Measurements from ENCODE around the gene TUB.

TUB gene

GRCh38 chr11:8045839-8046238, 35.2 kb upstream of the TUB start:
- H3K4me3 ChIP-seq (ENCODE audit: low read depth, low read length): no peak overlapping the region
- TF ChIP-seq, protein P1, sequence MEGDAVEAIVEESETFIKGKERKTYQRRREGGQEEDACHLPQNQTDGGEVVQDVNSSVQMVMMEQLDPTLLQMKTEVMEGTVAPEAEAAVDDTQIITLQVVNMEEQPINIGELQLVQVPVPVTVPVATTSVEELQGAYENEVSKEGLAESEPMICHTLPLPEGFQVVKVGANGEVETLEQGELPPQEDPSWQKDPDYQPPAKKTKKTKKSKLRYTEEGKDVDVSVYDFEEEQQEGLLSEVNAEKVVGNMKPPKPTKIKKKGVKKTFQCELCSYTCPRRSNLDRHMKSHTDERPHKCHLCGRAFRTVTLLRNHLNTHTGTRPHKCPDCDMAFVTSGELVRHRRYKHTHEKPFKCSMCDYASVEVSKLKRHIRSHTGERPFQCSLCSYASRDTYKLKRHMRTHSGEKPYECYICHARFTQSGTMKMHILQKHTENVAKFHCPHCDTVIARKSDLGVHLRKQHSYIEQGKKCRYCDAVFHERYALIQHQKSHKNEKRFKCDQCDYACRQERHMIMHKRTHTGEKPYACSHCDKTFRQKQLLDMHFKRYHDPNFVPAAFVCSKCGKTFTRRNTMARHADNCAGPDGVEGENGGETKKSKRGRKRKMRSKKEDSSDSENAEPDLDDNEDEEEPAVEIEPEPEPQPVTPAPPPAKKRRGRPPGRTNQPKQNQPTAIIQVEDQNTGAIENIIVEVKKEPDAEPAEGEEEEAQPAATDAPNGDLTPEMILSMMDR (IDR thresholded peaks at IDR 0.05; ENCODE audit: control insufficient read depth, extremely low read depth, insufficient read depth): no peak
- DNase-seq (ENCODE audit: low read depth): no peak

- H3K4me3 ChIP-seq (ENCODE audit: low read depth, low read length): no peak overlapping the region
- TF ChIP-seq, protein P1 (IDR thresholded peaks at IDR 0.05; ENCODE audit: control insufficient read depth, extremely low read depth, insufficient read depth): no peak
- no peak for DNase-seq (ENCODE audit: low read depth)
These were observed 33.6 kb upstream of the TUB start for GRCh38 chr11:8047382-8047781.

- TF ChIP-seq, protein P1 (IDR thresholded peaks at IDR 0.05; ENCODE audit: control insufficient read depth, extremely low read depth, insufficient read depth): no peak
- no peak for DNase-seq (ENCODE audit: low read depth)
- no peak overlapping the region for H3K4me3 ChIP-seq (ENCODE audit: low read depth, low read length)
These were observed 31.9 kb upstream of the TUB start for GRCh38 chr11:8049084-8049483.

GRCh38 chr11:8055091-8055835, 25.7 kb upstream of the TUB start:
- H3K4me3 ChIP-seq (ENCODE audit: low read depth, low read length): no peak overlapping the region
- no peak for DNase-seq (ENCODE audit: low read depth)
- TF ChIP-seq, protein P1 (IDR thresholded peaks at IDR 0.05; ENCODE audit: control insufficient read depth, extremely low read depth, insufficient read depth): no peak

GRCh38 chr11:8055836-8056526, 25.0 kb upstream of the TUB start:
- TF ChIP-seq, protein P1 (IDR thresholded peaks at IDR 0.05; ENCODE audit: control insufficient read depth, extremely low read depth, insufficient read depth): no peak
- DNase-seq (ENCODE audit: low read depth): no peak

DNA sequence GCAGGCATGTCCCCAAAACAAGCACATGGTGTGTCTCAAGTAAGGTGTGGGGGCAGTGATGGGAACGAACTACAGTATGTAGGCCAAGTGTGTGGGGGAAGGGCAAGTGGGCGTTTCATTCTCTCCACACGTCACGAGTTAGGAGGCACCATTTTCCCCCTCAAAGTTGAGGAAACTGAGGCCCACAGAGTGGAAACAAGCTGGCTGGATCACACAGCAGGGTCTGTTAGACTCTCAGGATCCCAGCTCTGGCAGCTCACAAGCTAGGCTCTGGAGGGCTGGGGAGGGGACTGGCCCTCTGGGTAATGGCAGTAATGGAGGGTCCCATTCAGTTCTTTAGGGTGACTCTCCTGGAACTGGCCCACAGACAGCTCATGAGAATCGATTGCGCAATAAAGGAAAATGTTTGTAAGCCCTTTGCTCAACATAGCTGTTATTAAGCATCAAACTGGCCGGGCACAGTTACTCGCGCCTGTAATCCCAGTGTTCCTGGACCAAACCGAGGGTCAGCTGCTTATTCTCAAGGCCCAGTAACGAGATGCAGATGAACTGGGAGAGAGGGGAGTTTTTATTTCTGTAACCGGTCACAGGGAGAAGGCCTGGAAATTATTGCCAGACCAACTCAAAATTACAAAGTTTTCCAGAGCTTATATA, 24.1 kb upstream of the TUB start:
- H3K4me3 ChIP-seq (ENCODE audit: low read depth, low read length): no peak overlapping the region
- TF ChIP-seq, protein P1 (IDR thresholded peaks at IDR 0.05; ENCODE audit: control insufficient read depth, extremely low read depth, insufficient read depth): no peak
- DNase-seq (ENCODE audit: low read depth): no peak

More at GRCh38 chr11:8055836-8056526, 25.0 kb upstream of the TUB start:
- no peak overlapping the region for H3K4me3 ChIP-seq (ENCODE audit: low read depth, low read length)

Measured in LNCaP clone FGC (cell line).